ENCODE data around the gene IL22RA2.
"Not testable (repeated sequence)": the region's sequence is repeated elsewhere in the genome, so short reads cannot be mapped to it uniquely, and the experiment has no call there.

DNA sequence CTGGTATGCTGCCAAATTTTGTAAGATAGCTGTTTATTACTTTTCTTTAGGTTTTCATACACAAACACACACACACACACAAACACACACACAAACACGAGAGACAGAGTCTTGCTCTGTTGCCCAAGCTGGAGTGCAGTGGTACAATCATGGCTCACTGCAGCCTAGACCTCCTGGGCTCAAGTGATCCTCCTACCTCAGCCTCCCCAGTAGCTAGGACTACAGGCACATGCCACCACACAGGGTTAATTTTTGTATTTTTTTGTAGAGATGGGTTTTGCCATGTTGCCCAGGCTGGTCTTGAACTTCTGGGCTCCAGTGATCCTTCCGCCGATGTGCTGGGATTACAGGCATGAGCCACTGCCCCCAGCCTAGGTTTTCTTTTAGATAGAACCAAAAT, 42.2 kb upstream of the IL22RA2 start:
- TF ChIP-seq, protein P1, sequence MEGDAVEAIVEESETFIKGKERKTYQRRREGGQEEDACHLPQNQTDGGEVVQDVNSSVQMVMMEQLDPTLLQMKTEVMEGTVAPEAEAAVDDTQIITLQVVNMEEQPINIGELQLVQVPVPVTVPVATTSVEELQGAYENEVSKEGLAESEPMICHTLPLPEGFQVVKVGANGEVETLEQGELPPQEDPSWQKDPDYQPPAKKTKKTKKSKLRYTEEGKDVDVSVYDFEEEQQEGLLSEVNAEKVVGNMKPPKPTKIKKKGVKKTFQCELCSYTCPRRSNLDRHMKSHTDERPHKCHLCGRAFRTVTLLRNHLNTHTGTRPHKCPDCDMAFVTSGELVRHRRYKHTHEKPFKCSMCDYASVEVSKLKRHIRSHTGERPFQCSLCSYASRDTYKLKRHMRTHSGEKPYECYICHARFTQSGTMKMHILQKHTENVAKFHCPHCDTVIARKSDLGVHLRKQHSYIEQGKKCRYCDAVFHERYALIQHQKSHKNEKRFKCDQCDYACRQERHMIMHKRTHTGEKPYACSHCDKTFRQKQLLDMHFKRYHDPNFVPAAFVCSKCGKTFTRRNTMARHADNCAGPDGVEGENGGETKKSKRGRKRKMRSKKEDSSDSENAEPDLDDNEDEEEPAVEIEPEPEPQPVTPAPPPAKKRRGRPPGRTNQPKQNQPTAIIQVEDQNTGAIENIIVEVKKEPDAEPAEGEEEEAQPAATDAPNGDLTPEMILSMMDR (IDR thresholded peaks at IDR 0.05 in 4 of 5, conservative IDR thresholded peaks at IDR 0.05 in 1 of 5), result not testable (repeated sequence)
- not testable (repeated sequence) for TF ChIP-seq POLR2A (IDR thresholded peaks at IDR 0.05)

Data from gastrocnemius medialis (tissue), 4 donors.